Measurements from ENCODE around the gene NELFA.

Gene NELFA

DNA sequence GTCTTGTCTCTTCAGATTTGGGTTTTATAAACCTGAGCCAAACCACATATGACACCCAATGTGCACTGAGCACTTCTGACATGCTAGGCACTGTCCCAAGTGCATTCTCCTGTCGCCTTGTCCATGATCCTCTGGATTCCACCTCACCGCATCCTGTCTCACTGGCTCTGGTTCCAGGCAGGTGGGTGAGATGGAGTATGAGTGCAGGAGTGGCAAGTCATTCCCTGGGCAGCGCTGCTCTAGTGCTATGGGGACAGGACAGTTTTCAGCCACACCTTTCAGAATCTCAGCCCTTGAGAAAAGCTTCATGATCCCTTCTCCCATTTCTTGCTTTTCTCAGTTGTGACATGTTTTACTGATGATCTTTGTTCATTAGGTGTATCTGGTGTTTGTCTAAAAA is 71.2 kb downstream of the NELFA start:
- TF ChIP-seq, protein P1, sequence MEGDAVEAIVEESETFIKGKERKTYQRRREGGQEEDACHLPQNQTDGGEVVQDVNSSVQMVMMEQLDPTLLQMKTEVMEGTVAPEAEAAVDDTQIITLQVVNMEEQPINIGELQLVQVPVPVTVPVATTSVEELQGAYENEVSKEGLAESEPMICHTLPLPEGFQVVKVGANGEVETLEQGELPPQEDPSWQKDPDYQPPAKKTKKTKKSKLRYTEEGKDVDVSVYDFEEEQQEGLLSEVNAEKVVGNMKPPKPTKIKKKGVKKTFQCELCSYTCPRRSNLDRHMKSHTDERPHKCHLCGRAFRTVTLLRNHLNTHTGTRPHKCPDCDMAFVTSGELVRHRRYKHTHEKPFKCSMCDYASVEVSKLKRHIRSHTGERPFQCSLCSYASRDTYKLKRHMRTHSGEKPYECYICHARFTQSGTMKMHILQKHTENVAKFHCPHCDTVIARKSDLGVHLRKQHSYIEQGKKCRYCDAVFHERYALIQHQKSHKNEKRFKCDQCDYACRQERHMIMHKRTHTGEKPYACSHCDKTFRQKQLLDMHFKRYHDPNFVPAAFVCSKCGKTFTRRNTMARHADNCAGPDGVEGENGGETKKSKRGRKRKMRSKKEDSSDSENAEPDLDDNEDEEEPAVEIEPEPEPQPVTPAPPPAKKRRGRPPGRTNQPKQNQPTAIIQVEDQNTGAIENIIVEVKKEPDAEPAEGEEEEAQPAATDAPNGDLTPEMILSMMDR (IDR thresholded peaks at IDR 0.05; ENCODE audit: borderline replicate concordance, insufficient read depth, low read depth, low read length): no peak
- no peak overlapping the region for H3K4me3 ChIP-seq (ENCODE audit: low read depth, low read length)

DNA sequence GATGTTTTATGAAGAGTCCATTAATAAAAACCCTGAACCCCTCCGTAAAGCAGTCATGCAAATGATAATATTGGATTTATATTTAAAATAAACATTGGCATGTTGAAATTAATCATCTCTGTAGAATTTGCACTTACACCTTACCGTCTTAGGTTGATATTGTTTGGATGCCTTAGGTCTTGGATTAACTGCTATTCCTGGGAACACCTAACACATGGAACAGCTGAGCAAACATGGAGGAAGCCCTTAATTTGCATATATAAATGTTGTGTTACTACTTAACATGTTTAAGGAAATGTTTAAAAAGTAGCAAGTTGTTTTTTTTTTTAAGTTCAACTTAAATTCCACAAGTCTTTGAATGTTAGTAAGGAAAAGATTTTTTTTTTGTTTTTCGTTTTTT is 75.1 kb downstream of the NELFA start:
- TF ChIP-seq, protein P1 (IDR thresholded peaks at IDR 0.05; ENCODE audit: borderline replicate concordance, insufficient read depth, low read depth, low read length): no peak
- H3K4me3 ChIP-seq (ENCODE audit: low read depth, low read length): no peak overlapping the region

DNA sequence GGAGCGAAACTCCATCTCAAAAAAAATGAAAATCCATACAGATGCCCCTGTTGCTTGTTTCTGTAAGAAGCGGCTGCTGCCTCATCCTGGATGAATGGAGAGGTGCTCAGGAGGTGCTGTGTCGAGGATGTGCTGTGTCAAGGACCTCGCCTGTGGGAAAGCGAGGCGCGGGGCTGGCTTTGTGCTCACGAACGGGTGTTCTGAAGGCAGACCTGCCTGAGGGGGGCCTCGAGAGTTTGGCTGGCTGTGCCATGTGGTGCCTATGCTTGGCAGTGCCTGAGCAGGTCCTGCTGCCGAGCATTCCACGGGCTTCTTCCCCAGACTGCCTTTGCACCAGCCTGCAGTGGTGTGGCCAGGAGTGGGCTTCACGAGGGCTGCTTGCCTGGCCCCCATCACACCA is 76.0 kb downstream of the NELFA start:
- TF ChIP-seq, protein P1 (IDR thresholded peaks at IDR 0.05; ENCODE audit: borderline replicate concordance, insufficient read depth, low read depth, low read length): no peak
- H3K4me3 ChIP-seq (ENCODE audit: low read depth, low read length): no peak overlapping the region

All from GM12875 (cell line).